GM19239 (cell line): ENCODE data around the gene HERC2.

Experiments
- DNase-seq: peaks from one replicate; pipeline ENCODE4 v3.0.0; 2011; ENCODE audit warnings: low spot score; ENCODE audit not compliant: insufficient read length
- FAIRE-seq: peaks from 2 replicates; lab custom pipeline; 2011; peaks lifted over from hg19 to GRCh38; lab: Jason Lieb, UNC

Gene HERC2

GRCh38 chr15:28081594-28081993 is 240.4 kb downstream of the HERC2 start:
- no peak for FAIRE-seq
- no peak for DNase-seq

GRCh38 chr15:28080386-28080785 is 241.6 kb downstream of the HERC2 start:
- DNase-seq (no peak), FAIRE-seq (no peak)

GRCh38 chr15:28079313-28079969 is 242.5 kb downstream of the HERC2 start:
- FAIRE-seq, result no peak

GRCh38 chr15:28078191-28078719 is 243.7 kb downstream of the HERC2 start:
- no peak for DNase-seq
- FAIRE-seq, result no peak

More at GRCh38 chr15:28079313-28079969, 242.5 kb downstream of the HERC2 start:
- no peak for DNase-seq

- FAIRE-seq (no peak), DNase-seq (no peak)
These were observed 246.4 kb downstream of the HERC2 start for GRCh38 chr15:28075573-28075972.

- DNase-seq, result no peak
- FAIRE-seq, result no peak
These were observed 253.0 kb downstream of the HERC2 start for GRCh38 chr15:28068930-28069329.

- DNase-seq (no peak), FAIRE-seq (no peak)
These were observed 255.7 kb downstream of the HERC2 start for GRCh38 chr15:28066231-28066630.
